ENCODE results near the gene TAF1L.
A peak's percentile ranks its signal among the peaks of the same experiment; 100 is the strongest.

Gene TAF1L

DNA sequence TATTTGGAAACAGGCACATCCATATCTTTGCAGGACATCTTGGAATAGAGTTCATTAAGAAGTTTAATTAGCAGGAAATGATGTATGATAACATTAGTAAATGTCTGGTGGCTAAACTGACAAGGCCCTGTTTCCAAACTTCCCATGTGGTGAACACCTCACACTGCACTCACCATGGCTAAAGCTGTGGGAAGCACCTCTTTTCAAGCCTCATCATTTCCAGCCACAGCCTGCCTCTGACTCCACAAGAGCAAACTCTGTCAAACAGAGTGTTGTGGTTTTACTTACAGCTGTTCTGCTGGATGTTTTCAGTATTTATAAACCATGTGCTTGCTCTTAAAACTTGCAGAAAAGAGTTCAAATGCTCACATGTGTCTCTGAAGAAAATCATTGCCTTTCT lies 47.6 kb downstream of the TAF1L start:
- no peak for DNase-seq

DNA sequence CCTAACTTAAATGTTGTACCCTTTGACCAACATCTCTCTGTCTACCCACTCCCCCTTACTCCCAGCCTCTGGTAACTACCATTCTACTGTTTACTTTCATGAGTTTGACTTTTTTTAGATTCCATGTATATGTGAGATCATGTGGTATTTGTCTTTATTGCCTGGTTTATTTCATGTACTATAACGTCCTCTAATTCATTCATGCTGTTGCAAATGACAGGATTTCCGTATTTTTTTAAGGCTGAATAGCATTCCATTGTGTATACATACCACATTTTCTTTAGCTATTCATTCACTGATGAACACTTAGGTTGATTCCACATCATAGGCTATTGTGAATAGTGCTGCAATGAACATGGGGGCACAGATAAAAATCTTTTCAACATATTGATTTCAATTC lies 50.7 kb downstream of the TAF1L start:
- DNase-seq, result no peak

DNA sequence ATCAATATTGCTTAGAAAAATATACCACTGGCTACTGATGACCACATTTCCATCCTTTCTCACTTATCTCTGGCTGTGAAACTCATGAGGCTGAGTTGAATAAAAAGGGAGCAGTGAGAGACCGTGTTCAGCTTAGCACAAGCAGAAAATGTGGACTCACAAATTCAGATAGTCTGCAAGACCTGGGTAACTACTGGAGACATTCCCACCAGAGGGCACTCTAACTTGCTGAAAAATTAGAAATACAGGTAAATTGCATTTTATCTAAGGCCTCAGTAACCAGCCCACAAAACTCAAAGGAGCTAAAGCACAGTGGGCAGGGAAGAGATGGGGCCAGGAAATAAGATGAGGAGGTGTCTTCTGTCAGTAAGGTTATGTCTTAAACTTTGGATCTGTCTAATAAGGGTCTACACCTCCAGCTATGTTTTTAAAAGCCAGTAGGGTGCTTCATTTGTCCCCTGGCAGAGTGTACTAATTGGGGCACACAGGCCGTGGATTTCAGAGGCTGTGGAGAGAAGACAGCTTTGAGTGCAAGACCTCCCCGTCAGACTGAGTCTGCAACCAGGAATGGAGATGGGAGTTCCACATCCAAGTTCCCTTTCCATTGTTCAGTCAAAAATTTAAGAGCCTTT lies 53.8 kb downstream of the TAF1L start:
- DNase-seq, result peak in 1 of 2 donors; percentile 76

DNA sequence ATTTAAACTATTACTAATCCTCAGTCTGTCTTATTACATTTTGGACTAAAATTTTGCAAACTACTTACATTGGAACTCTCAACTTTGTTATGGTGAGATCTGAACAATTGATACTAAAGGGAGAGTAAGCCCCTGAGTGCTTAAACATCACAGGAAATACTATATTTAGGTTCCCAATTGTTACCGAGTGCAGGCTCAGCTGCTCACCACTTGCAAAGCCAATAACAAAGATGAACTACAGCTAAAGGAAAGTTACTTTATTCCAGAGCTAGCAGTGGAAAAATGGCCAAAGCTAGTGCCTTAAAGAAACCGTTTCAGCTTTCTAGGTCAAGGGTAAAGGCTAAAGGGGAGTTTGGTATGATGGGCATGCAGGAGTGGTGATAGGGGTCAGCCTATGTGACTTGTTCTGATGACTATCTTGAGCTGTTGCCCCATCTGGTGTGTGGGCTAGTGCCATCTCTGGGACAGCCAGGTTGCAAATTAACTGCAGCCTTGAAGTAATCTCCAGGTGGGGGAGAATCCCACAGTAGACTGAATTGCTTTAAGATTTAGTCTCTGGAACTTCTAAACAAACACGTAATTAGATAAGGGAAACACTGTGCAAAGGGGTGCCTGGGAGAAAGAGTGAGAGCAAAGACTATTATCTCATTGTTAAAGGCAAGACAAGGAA lies 54.7 kb downstream of the TAF1L start:
- no peak for DNase-seq

DNA sequence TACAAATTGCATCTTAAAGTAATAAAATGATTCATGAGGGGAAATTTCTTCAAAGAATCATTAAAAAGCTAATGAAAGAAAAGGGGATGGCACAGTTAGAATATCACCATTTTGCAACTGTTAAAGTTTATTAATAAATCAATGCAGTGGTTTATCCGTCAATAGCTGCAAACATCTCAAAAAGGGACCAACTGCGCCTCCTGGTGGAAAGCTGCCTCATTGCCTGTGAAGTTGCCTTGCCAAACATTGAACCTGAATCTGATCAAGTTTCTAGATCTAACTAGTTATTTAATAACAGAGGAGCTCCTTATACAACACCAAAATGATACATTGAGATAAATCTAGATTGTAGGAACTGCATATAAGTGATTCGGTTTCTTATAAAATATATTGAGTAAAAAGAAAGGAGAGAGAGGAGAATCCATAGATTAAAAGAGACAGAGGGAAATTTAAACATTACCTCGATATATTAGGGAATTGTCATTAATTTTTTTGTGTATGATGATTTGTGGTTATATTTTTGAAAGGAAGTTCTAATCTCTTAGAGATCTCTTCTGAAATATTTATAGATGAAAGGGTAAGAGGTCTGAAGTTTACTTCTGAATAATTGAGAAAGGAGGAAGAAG lies 55.6 kb downstream of the TAF1L start:
- peak; percentile 21 to 44 for DNase-seq
